Gastroesophageal sphincter (tissue), 3 donors: ENCODE measurements around the gene DACH1.

Source experiments
- POLR2AphosphoS5 ChIP-seq: sonication (generic); formaldehyde crosslinking; IDR thresholded peaks from one replicate; pipeline ENCODE4 v1.6.1; 2017; ENCODE audit warnings: antibody characterized with exemption
- TF ChIP-seq, protein P1 (sequence below), 4 experiments: fragments of 200-600 bp in 2 of 4; fragments of 450-650 bp in 2 of 4; sonication (generic) in 1 of 4; IDR thresholded peaks; one replicate each; pipeline ENCODE4 v1.5.1; 2017 to 2019; ENCODE audit warnings: antibody characterized with exemption in 4 of 4, mild to moderate bottlenecking in 2 of 4, moderate library complexity in 2 of 4

DNA sequence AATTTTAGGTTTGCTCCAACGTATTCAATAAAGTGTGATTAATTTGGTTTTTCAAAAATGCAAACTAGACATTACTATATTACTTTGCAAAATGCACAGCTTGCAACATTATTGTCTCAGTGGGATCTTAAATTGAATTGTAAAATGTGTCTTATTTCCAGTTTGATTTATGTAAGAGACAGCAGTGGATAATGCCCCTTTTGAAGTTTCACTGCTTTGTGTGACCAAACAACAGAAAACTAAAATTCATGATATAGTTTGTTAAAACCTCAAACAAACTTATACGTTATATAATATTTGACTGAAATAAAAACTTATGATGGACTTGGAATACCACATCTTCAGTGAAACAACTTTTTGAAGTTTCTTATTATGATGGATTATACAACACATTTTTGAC is 279.8 kb downstream of the DACH1 start:
- TF ChIP-seq, protein P1, sequence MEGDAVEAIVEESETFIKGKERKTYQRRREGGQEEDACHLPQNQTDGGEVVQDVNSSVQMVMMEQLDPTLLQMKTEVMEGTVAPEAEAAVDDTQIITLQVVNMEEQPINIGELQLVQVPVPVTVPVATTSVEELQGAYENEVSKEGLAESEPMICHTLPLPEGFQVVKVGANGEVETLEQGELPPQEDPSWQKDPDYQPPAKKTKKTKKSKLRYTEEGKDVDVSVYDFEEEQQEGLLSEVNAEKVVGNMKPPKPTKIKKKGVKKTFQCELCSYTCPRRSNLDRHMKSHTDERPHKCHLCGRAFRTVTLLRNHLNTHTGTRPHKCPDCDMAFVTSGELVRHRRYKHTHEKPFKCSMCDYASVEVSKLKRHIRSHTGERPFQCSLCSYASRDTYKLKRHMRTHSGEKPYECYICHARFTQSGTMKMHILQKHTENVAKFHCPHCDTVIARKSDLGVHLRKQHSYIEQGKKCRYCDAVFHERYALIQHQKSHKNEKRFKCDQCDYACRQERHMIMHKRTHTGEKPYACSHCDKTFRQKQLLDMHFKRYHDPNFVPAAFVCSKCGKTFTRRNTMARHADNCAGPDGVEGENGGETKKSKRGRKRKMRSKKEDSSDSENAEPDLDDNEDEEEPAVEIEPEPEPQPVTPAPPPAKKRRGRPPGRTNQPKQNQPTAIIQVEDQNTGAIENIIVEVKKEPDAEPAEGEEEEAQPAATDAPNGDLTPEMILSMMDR (IDR thresholded peaks at IDR 0.05): no peak
- no peak for TF ChIP-seq POLR2AphosphoS5
